Osteocyte (in vitro differentiated cells): ENCODE results near the gene HRH4. TPM values are rescaled to one million over a fixed set of nuclear protein-coding genes. Genes with fewer than 3 reads are reported as not detected.
A peak's percentile ranks its signal among the peaks of the same experiment; 100 is the strongest.

ENCODE experiments used
- DNase-seq: peaks from one replicate; pipeline ENCODE4 v3.0.0; 2021; ENCODE audit warnings: mixed read lengths; ENCODE audit not compliant: unreplicated experiment; ENCODE audit errors: extremely low spot score
- H3K27ac Mint-ChIP-seq: one replicate; pipeline ENCODE4 v1.8.0; 2021; ENCODE audit warnings: mild to moderate bottlenecking, mixed read lengths; ENCODE audit not compliant: unreplicated experiment
- H3K27me3 Mint-ChIP-seq: one replicate; pipeline ENCODE4 v1.8.0; 2021; ENCODE audit warnings: mixed read lengths; ENCODE audit not compliant: unreplicated experiment
- H3K36me3 Mint-ChIP-seq: one replicate; pipeline ENCODE4 v1.8.0; 2021; ENCODE audit warnings: mixed read lengths; ENCODE audit not compliant: unreplicated experiment
- H3K4me1 Mint-ChIP-seq: one replicate; pipeline ENCODE4 v1.8.0; 2021; ENCODE audit warnings: mixed read lengths; ENCODE audit not compliant: unreplicated experiment
- H3K4me3 Mint-ChIP-seq: one replicate; pipeline ENCODE4 v1.8.0; 2021; ENCODE audit warnings: mild to moderate bottlenecking, moderate library complexity, mixed read lengths; ENCODE audit not compliant: unreplicated experiment
- H3K9me3 Mint-ChIP-seq: one replicate; pipeline ENCODE4 v1.8.0; 2021; ENCODE audit warnings: mixed read lengths; ENCODE audit not compliant: unreplicated experiment
- CTCF ChIP-seq: fragments of 200-600 bp; sonication (generic); IDR thresholded peaks from 2 replicates; pipeline ENCODE4 v1.5.0; 2021; ENCODE audit warnings: antibody characterized with exemption, mild to moderate bottlenecking, moderate library complexity
- total RNA-seq: library from RNA; stranded (reverse); gene quantifications from 2 replicates; pipeline ENCODE4 v1.2.1, GENCODE V29; 2021

The HRH4 gene
- total RNA-seq, 1 donor from 2014 or later: not detected

- Mint-ChIP-seq H3K4me3 (no peak overlapping the region), H3K36me3 (no peaks in the 10 kb centered on the region), H3K9me3 (no peaks in the 10 kb centered on the region), H3K4me1 (no peaks in the 10 kb centered on the region), H3K27me3 (peaks cover 10% of the 10 kb centered on the region), H3K27ac (no peak overlapping the region)
- no peak for DNase-seq
- no peak for TF ChIP-seq CTCF
Observed at GRCh38 chr18:24502667-24503523, 42.5 kb downstream of the HRH4 start.

- no peak for DNase-seq
Observed at GRCh38 chr18:24504401-24504800, 44.0 kb downstream of the HRH4 start.

GRCh38 chr18:24506175-24506574 is 45.7 kb downstream of the HRH4 start:
- Mint-ChIP-seq H3K9me3 (no peaks in the 10 kb centered on the region), H3K4me3 (no peak overlapping the region), H3K36me3 (no peaks in the 10 kb centered on the region), H3K27me3 (peaks cover 10% of the 10 kb centered on the region), H3K4me1 (no peaks in the 10 kb centered on the region), H3K27ac (no peak overlapping the region)
- DNase-seq: peak; percentile 67
- TF ChIP-seq CTCF: no peak

More at GRCh38 chr18:24504401-24504800, 44.0 kb downstream of the HRH4 start:
- H3K27ac Mint-ChIP-seq: no peak overlapping the region
- peaks cover 10% of the 10 kb centered on the region for H3K27me3 Mint-ChIP-seq
- H3K9me3 Mint-ChIP-seq: no peaks in the 10 kb centered on the region
- H3K4me1 Mint-ChIP-seq: no peaks in the 10 kb centered on the region
- no peaks in the 10 kb centered on the region for H3K36me3 Mint-ChIP-seq
- no peak overlapping the region for H3K4me3 Mint-ChIP-seq
- no peak for TF ChIP-seq CTCF

- H3K4me1 Mint-ChIP-seq: no peaks in the 10 kb centered on the region
- H3K9me3 Mint-ChIP-seq: no peaks in the 10 kb centered on the region
- H3K36me3 Mint-ChIP-seq: no peaks in the 10 kb centered on the region
- no peak overlapping the region for H3K27ac Mint-ChIP-seq
- peaks cover 6% of the 10 kb centered on the region for H3K27me3 Mint-ChIP-seq
- no peak overlapping the region for H3K4me3 Mint-ChIP-seq
- no peak for DNase-seq
- no peak for TF ChIP-seq CTCF
Observed at GRCh38 chr18:24509435-24509834, 49.0 kb downstream of the HRH4 start.

- no peaks in the 10 kb centered on the region for H3K9me3 Mint-ChIP-seq
- peaks cover 7% of the 10 kb centered on the region for H3K27me3 Mint-ChIP-seq
- H3K4me1 Mint-ChIP-seq: no peaks in the 10 kb centered on the region
- DNase-seq: no peak
- H3K27ac Mint-ChIP-seq: no peak overlapping the region
- H3K36me3 Mint-ChIP-seq: no peaks in the 10 kb centered on the region
- no peak overlapping the region for H3K4me3 Mint-ChIP-seq
- peak; percentile 34 for TF ChIP-seq CTCF
Observed at GRCh38 chr18:24514439-24514838, 54.0 kb downstream of the HRH4 start.
